Thyroid gland (tissue), 4 donors: ENCODE results near the gene BCKDHA. TPM values are rescaled to one million over a fixed set of nuclear protein-coding genes. Genes with fewer than 3 reads are reported as not detected.

Experiments
- DNase-seq, 2 donors: peaks; one replicate each; pipeline ENCODE4 v3.0.0-alpha.2; 2019
- H3K27ac ChIP-seq, 3 donors: fragments of 200-600 bp; sonication (generic); 1 replicate in 2 of 3; 2 replicates in 1 of 3; pipeline ENCODE4 v1.5.1; 2016 to 2019; ENCODE audit warnings: mild to moderate bottlenecking in 1 of 3, moderate library complexity in 1 of 3
- H3K27me3 ChIP-seq: fragments of 200-600 bp; sonication (generic); one replicate; pipeline ENCODE4 v1.5.1; 2019
- H3K36me3 ChIP-seq, 2 donors: fragments of 200-600 bp; sonication (generic); one replicate each; pipeline ENCODE4 v1.5.1; 2016 to 2019
- H3K4me1 ChIP-seq, 2 donors: fragments of 200-600 bp; sonication (generic); one replicate each; pipeline ENCODE4 v1.5.1; 2017 to 2019
- H3K4me3 ChIP-seq, 3 donors: fragments of 200-600 bp; sonication (generic); replicated peaks in 1 of 3; 1 replicate in 2 of 3; 2 replicates in 1 of 3; pipeline ENCODE4 v1.5.1; 2016; ENCODE audit warnings: mild to moderate bottlenecking in 1 of 3
- H3K9me3 ChIP-seq: fragments of 200-600 bp; sonication (generic); one replicate; pipeline ENCODE4 v1.5.1; 2017
- CTCF ChIP-seq, 6 experiments: fragments of 200-600 bp in 3 of 6; fragments of 450-650 bp in 3 of 6; sonication (generic) in 3 of 6; IDR thresholded peaks; one replicate each; pipeline ENCODE4 v1.5.1; 2016 to 2019; ENCODE audit warnings: antibody characterized with exemption in 6 of 6, mild to moderate bottlenecking in 2 of 6, inconsistent platforms in 1 of 6, moderate library complexity in 1 of 6
- POLR2A ChIP-seq, 2 donors: fragments of 450-650 bp; IDR thresholded peaks; one replicate each; pipeline ENCODE4 v1.6.1; 2017; ENCODE audit warnings: antibody characterized with exemption in 2 of 2, mild to moderate bottlenecking in 2 of 2, moderate library complexity in 1 of 2
- WGBS, 2 donors: methylation state at CpG; one replicate each; pipeline ENCODE4 v1.1.5; 2017; 5-methylcytosine and 5-hydroxymethylcytosine counted together
- intact Hi-C: fragments of 100-400 bp; cut with DNase I; formaldehyde crosslinking; loops from one replicate; pipeline ENCODE4 v1.15.1; 2023
- total RNA-seq, 4 donors: library from RNA; depleted of rRNA; stranded (reverse); fragments of >200 nt; gene quantifications; one replicate each; pipeline ENCODE4 v1.2.3, GENCODE V29; 2016

Gene BCKDHA
- total RNA-seq, 4 donors from 2014 or later = 57.4 to 90.9 (median 85.6) TPM

- no peaks in the 10 kb centered on the region for H3K27me3 ChIP-seq
- intact Hi-C loops = no loop called here
- peak overlapping the region in 2 of 3 donors; percentile 16 to 60 for H3K4me3 ChIP-seq
- no peaks in the 10 kb centered on the region for H3K9me3 ChIP-seq
- TF ChIP-seq CTCF (IDR thresholded peaks at IDR 0.05) (no peak), POLR2A (IDR thresholded peaks at IDR 0.05) (no peak)
- H3K4me1 ChIP-seq = peaks cover 18 to 32% of the 10 kb centered on the region in 2 donors
- H3K36me3 ChIP-seq = no peaks in the 10 kb centered on the region
- peak overlapping the region; percentile 97 to 99 (median 99) for H3K27ac ChIP-seq
- 50 to 62% methylated on average over 4 to 6 of the region's 6 CpGs for WGBS, 2 donors
- no peak for DNase-seq
Measured at GRCh38 chr19:41363371-41363752, 34.3 kb upstream of the BCKDHA start.

GRCh38 chr19:41363753-41364523, 33.7 kb upstream of the BCKDHA start, which contains the start of gene B9D2:
Gene B9D2 (minus strand): TSS chr19:41364149. CDS start chr19:41363519, 630 bp downstream.
- Histone ChIP-seq H3K4me3 (peak within 1 kb of the TSS; percentile 60 to 86 (median 61)), H3K4me1 (peaks cover 18 to 32% of the 10 kb centered on the region in 2 donors), H3K36me3 (no peaks in the 10 kb centered on the region), H3K27ac (peak within 1 kb of the TSS; percentile 97 to 99 (median 99)), H3K9me3 (no peaks in the 10 kb centered on the region), H3K27me3 (no peaks in the 10 kb centered on the region)
- 0 to 1% methylated on average over 5 to 39 of the region's 56 CpGs for WGBS, 2 donors
- intact Hi-C loops = no loop called here
- TF ChIP-seq CTCF (IDR thresholded peaks at IDR 0.05) = no peak
- peak in 1 of 2 donors; percentile 79 for TF ChIP-seq POLR2A (IDR thresholded peaks at IDR 0.05)
- DNase-seq = peak; percentile 99

GRCh38 chr19:41364524-41365391, 32.9 kb upstream of the BCKDHA start:
- H3K4me1 ChIP-seq = peaks cover 18 to 32% of the 10 kb centered on the region in 2 donors
- intact Hi-C loops = no loop called here

GRCh38 chr19:41366089-41366488, 31.5 kb upstream of the BCKDHA start:
- no peaks in the 10 kb centered on the region for H3K27me3 ChIP-seq
- peaks cover 18 to 32% of the 10 kb centered on the region in 2 donors for H3K4me1 ChIP-seq
- H3K4me3 ChIP-seq = no peak overlapping the region
- H3K27ac ChIP-seq = no peak overlapping the region
- DNase-seq = no peak
- no peaks in the 10 kb centered on the region for H3K36me3 ChIP-seq
- WGBS, 2 donors = 92 to 100% methylated on average over 1 of the region's 1 CpG
- TF ChIP-seq CTCF (IDR thresholded peaks at IDR 0.05) = no peak
- TF ChIP-seq POLR2A (IDR thresholded peaks at IDR 0.05) = no peak
- H3K9me3 ChIP-seq = no peaks in the 10 kb centered on the region
- intact Hi-C loops = no loop called here

More at GRCh38 chr19:41364524-41365391, 32.9 kb upstream of the BCKDHA start:
- DNase-seq = no peak
- Histone ChIP-seq H3K9me3 (no peaks in the 10 kb centered on the region), H3K36me3 (no peaks in the 10 kb centered on the region), H3K27ac (peak overlapping the region; percentile 97 to 99 (median 99)), H3K4me3 (peak overlapping the region; percentile 60 to 76 (median 61)), H3K27me3 (no peaks in the 10 kb centered on the region)
- TF ChIP-seq CTCF (IDR thresholded peaks at IDR 0.05) (no peak), POLR2A (IDR thresholded peaks at IDR 0.05) (no peak)
- 76% methylated on average over 14 of the region's 14 CpGs for WGBS, 2 donors
